Stimulated activated CD4-positive, alpha-beta T cell treated with anti-CD3 and anti-CD28 coated beads, Interleukin-12 subunit alpha, Interleukin-12 subunit beta, amount 100 ng/mL, for 24 hours (primary cell): ENCODE measurements around the gene FCN3.
A peak's percentile ranks its signal among the peaks of the same experiment; 100 is the strongest.

Experiments used
- DNase-seq, 2 experiments: peaks; one replicate each; pipeline ENCODE4 v3.0.0-alpha.2; 2020; ENCODE audit warnings: low read depth in 2 of 2

FCN3 gene

DNA sequence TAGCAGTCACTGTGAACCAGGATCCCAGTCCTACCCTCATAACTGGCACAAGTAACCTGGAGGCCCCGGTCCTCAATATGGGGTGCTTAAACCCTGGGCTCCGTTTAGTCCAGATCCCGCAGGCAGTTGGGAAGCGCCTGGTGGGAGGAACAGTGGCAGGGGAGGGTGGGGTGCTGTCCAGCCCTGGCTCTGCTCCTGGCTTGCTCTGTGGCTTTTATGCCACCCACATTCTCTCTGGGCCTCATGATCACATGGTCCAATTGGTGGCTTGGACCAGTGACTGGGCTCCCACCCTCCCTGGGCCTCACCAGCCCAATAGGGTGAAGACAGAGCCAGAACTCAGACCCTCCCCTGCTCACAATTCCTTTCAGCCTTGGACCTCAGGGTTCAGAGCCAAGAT lies 5.6 kb upstream of the FCN3 start:
- no peak for DNase-seq

GRCh38 chr1:27379564-27380122 lies 5.0 kb upstream of the FCN3 start:
- DNase-seq = no peak

GRCh38 chr1:27377760-27378495 lies 3.3 kb upstream of the FCN3 start:
- no peak for DNase-seq

GRCh38 chr1:27372808-27373690 lies 1.6 kb downstream of the FCN3 start:
- no peak for DNase-seq

GRCh38 chr1:27372022-27372807 lies 2.4 kb downstream of the FCN3 start:
- no peak for DNase-seq

DNA sequence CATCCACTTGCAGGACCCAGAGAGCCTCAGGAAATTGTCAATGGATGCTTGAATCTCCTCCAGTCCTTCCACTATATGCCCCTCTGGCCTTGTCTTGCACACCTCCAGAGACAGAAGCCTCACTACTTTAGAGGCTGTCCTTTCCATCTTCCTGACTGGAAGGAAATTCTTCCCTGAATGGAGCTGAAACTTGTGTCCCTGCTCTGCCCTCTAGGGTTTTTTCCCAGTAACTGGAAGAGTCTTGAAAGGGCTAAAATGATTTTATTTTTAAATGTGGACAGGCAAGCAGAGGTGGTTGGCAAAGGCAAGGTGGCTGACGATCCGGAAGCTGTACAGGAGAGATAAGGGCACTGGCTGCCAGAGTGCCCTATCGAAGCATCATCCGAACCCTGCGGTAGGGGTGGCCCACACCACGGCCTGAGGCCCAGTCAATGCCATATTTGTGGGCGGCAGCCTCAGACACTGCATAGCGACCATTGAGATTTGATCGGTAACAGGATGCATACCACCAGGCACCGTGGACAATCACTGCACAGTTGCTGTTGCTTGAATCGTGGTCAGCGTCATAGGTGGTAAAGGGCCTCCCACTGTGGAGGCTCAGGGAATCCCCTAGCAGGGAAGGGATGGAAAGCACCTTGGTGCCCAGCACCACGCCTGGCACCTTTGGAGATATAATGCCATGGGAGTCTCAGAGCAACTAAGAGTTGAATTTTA lies 5.6 kb downstream of the FCN3 start:
- no peak for DNase-seq

DNA sequence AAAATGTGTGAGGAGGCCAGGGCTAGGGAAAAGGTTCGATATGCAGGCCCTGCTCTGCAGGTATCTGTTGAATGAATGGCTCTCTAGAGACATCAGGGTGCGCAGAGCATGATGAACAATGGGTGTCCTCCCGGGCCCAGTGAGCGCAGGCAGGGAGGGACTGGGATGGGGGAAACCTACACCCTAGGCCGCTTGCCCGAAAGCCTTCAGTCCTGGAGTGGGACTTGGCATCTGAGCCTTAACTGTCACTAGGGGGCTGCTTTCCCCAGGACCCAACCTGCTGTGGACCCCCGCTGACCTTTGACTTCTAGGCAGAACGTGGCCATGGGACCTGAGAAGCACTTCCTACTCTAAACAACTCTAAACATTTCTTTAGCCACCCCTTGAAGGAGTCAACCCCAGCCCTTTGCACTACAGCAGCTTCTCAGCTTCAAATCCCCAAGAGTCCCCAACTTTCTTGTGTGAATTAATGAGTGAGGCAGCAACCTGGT lies 7.4 kb downstream of the FCN3 start:
- DNase-seq = no peak

DNA sequence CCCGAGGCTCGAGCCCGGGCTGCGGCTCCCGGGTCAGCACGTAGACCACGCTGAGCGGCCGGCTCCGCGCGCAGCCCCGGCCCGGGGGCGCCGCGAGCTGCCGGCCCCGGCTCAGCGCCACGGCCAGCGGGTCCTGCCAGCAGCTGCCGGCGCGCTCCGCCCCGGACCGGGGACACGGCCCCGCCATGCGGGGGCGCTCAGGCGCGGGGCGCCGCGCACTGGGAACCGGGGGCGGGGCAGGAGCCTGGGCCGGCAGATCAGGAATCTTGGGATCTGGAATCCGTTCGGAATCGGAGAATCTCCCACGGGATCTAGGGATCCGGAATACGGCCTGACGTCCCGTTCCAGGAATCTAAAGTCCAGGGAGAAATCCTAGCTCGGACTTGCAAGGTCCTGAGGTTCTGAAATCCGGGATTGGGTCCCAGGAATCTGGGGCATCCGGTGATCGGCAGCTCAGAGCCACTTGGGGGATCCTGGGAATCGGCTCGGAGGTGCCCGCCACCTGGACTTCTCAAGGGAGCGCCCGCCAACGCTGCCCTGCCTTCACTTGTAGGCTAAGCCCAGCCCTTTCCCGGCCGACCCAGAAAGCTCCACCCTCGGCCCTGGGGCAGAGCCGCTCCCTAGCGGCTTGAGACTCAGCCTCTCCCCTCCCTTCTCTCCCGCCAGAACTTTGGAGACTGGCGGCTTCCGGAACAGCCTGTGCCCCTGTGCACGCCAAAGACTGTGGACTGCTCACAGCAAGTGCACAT lies 8.0 kb downstream of the FCN3 start, which contains the start of gene MAP3K6:
TSS of gene MAP3K6 (minus strand) at position 551 of the 749 bp plus-strand sequence. CDS start at position 187, 364 bp downstream.
- DNase-seq = peak in 1 of 2 experiments; percentile 65

DNA sequence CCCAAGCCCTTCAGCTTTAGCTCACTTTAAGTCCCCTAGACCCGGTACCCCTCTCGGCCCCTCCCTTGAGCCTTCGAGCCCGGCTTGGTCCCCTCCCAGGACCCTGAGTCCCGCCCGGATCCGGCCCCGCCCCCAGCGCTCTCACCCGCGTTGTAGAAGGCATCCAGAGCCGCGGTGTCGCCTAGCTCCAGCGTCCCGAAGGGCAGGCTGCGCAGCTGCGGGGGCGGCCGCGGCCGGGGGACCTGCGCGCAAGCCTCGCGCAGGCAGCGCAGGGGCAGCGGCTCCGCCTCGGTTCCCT lies 8.6 kb downstream of the FCN3 start:
- peak; percentile 52 to 83 for DNase-seq

DNA sequence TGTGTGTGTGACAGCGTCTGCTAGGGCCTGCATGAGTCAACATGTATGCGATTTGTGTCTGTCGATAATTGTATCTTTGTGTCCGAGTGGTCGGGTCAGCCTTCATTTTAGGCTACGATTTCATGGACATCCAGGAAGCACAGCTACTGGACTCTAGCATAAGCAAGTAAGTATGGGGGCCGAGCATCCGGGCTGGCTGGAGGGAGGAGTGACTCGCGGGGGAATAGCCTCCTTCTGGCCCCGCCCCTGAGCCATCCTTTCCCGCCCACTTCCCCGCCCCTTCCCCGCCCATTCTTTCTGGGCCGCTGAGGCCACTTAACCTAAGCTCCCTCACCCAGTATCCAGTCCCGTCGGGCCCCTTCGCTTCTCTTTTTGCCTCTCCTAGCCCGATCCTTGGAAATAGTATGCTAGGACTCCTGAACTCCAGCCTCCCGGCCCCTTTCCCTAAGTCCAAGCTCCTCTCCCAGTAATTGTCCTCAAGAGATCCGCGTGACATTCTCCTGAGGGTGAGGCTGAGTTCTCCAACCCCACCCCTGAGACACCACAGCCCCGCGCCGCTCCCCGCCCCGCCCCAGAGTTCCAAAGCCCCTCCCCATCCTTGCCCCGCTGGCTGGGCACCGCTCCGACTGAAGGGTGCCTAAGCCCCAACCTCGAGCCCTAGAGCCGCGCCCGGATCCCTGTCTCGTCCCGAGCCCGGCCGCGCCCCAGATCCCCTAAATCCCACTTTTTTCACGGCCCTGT lies 9.1 kb downstream of the FCN3 start:
- DNase-seq = peak; percentile 56 to 79

- DNase-seq = no peak
Measured at GRCh38 chr1:27364696-27365371, 9.8 kb downstream of the FCN3 start.

GRCh38 chr1:27363766-27364695 lies 10.6 kb downstream of the FCN3 start:
- no peak for DNase-seq

- DNase-seq = no peak
Measured at GRCh38 chr1:27361553-27361952, 13.1 kb downstream of the FCN3 start.

DNA sequence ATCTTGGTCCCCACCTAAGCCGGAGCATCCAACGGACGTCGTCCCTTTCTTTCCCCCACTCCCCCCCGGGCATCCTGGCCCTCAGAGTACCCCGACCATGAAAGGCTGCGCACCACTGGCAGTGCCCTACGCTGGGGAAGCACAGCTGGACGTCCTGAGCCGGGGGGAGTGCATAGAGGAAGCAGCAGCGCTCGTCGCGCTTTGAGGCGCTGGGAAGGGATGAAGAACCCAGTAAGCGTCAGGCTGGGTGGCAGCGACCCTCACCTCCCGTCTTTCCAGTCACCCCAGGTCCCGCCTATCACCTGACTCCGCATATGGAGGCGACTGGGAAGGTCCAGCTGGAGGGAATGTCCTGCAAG lies 13.6 kb downstream of the FCN3 start:
- DNase-seq = no peak

- no peak for DNase-seq
Measured at GRCh38 chr1:27360159-27361043, 14.2 kb downstream of the FCN3 start.

DNA sequence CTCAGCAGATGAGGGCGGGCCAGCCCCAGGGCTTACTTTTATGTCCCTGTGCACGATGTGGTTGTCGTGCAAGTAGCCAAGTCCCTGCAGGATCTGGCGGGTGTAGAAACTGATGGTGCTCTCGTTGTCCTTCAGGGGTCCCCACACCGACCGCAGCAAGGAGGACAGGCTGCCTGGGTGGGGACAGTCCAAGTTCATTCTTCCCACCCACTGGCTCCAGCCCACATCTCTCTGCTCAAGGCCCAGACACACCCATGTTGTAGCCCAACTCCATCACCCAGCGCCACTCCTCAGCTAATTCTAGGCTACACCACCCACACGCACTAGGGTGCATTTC lies 14.8 kb downstream of the FCN3 start:
- DNase-seq = no peak

GRCh38 chr1:27358928-27359313 lies 15.7 kb downstream of the FCN3 start:
- no peak for DNase-seq
